GM12864 (cell line): Measurements from ENCODE around the gene CTDSPL.
A peak's percentile ranks its signal among the peaks of the same experiment; 100 is the strongest.
"Not testable (repeated sequence)": the region's sequence is repeated elsewhere in the genome, so short reads cannot be mapped to it uniquely, and the experiment has no call there.

Experiments used
- DNase-seq: peaks from one replicate; pipeline ENCODE4 v3.0.0-alpha.2; 2011; ENCODE audit warnings: low read depth
- H3K4me3 ChIP-seq: 2 replicates; pipeline ENCODE4 v1.5.1; 2011; ENCODE audit warnings: mild to moderate bottlenecking, low read depth, low read length, control low read depth
- CTCF ChIP-seq: IDR thresholded peaks from 2 replicates; pipeline ENCODE4 v1.5.1; 2011; ENCODE audit warnings: low read depth, mild to moderate bottlenecking, moderate library complexity, low read length, control low read depth, inconsistent platforms; ENCODE audit errors: missing control alignments

Gene CTDSPL, protein sequence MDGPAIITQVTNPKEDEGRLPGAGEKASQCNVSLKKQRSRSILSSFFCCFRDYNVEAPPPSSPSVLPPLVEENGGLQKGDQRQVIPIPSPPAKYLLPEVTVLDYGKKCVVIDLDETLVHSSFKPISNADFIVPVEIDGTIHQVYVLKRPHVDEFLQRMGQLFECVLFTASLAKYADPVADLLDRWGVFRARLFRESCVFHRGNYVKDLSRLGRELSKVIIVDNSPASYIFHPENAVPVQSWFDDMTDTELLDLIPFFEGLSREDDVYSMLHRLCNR

GRCh38 chr3:37861620-37862041 lies at the start of gene CTDSPL:
Gene CTDSPL, plus strand, starts transcription at chr3:37861880. Its CDS starts 320 bp downstream, at chr3:37862200.
- TF ChIP-seq CTCF, result no peak
- no peak within 1 kb of the TSS for H3K4me3 ChIP-seq
- no peak for DNase-seq

- H3K4me3 ChIP-seq, result no peak overlapping the region
- DNase-seq, result no peak
- TF ChIP-seq CTCF, result no peak
Measured at GRCh38 chr3:37812499-37812896, 49.2 kb upstream of the CTDSPL start.

GRCh38 chr3:37813403-37813802 lies 48.3 kb upstream of the CTDSPL start:
- TF ChIP-seq CTCF, result no peak
- no peak overlapping the region for H3K4me3 ChIP-seq
- DNase-seq, result no peak

DNA sequence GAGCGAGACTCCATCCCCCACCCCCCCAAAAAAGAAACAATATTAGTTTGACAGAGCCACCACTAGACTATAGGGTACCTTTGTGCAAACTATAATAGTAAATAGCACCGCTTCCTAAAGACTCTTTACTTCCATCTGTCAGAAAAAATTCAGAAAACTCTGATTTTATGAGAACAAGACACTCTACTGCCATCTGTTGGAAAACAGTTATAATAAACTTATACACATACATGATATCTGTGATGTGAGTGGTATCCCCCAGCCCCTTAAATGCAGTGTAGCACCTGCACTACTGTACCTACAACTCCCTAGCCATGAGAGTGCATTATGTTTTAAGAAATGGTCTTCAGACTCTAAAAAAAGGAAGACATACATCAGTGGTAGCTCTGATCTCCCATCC lies 47.1 kb upstream of the CTDSPL start:
- H3K4me3 ChIP-seq, result no peak overlapping the region
- TF ChIP-seq CTCF, result peak; percentile 19
- DNase-seq, result no peak

- H3K4me3 ChIP-seq, DNase-seq: not testable (repeated sequence)
Measured at GRCh38 chr3:37815156-37815555, 46.5 kb upstream of the CTDSPL start.

- no peak for DNase-seq
- TF ChIP-seq CTCF, result no peak
- H3K4me3 ChIP-seq, result no peak overlapping the region
Measured at GRCh38 chr3:37816271-37816670, 45.4 kb upstream of the CTDSPL start.

GRCh38 chr3:37819591-37819990 lies 42.1 kb upstream of the CTDSPL start:
- no peak for DNase-seq
- TF ChIP-seq CTCF, result no peak
- no peak overlapping the region for H3K4me3 ChIP-seq
